ENCODE data around the gene NRXN3. TPM values are rescaled to one million over a fixed set of nuclear protein-coding genes. Genes with fewer than 3 reads are reported as not detected.
A peak's percentile ranks its signal among the peaks of the same experiment; 100 is the strongest.

NRXN3 gene
- total RNA-seq, 1 donor from 2014 or later: 1.6 TPM

DNA sequence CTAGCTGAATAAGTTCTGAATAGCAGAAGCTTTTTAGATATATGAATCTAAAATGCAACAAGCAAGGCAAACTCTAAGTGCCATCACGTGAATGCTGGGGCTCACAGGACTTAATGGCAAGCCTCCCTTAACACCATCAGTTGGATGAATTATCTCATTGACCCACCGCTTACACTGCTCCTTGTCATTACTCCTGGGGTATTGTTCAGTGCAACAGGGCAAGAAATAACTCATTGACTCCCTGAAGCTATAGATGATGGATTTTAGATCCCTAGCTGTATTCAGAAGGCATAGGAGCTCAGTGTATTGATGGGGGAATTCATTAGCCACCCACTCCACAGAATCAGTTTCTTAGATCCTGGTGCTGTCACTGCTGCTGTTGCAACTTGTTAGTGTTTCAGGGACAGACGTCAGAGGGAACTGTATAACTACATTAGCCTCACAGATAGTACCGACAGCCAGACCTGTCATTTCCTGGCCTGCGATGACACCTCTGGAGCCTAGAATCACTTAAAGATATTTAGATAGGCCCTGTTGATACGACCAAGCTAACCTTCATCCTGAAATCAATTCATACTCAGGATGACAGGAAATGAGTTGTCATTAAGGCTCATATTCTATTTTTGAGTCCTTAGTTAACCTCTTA is 1305.8 kb downstream of the NRXN3 start:
- DNase-seq (ENCODE audit: low read depth): no peak
- H3K27me3 ChIP-seq (ENCODE audit: control insufficient read depth, insufficient read depth, low read length): no peaks in the 10 kb centered on the region
- TF ChIP-seq, protein P1, sequence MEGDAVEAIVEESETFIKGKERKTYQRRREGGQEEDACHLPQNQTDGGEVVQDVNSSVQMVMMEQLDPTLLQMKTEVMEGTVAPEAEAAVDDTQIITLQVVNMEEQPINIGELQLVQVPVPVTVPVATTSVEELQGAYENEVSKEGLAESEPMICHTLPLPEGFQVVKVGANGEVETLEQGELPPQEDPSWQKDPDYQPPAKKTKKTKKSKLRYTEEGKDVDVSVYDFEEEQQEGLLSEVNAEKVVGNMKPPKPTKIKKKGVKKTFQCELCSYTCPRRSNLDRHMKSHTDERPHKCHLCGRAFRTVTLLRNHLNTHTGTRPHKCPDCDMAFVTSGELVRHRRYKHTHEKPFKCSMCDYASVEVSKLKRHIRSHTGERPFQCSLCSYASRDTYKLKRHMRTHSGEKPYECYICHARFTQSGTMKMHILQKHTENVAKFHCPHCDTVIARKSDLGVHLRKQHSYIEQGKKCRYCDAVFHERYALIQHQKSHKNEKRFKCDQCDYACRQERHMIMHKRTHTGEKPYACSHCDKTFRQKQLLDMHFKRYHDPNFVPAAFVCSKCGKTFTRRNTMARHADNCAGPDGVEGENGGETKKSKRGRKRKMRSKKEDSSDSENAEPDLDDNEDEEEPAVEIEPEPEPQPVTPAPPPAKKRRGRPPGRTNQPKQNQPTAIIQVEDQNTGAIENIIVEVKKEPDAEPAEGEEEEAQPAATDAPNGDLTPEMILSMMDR (IDR thresholded peaks at IDR 0.05; ENCODE audit: insufficient read depth, low read length, poor library complexity, severe bottlenecking): no peak
- no peak overlapping the region for H3K4me3 ChIP-seq (ENCODE audit: low read depth, low read length)
- no peaks in the 10 kb centered on the region for H3K36me3 ChIP-seq (ENCODE audit: control insufficient read depth, insufficient read depth, low read length)

DNA sequence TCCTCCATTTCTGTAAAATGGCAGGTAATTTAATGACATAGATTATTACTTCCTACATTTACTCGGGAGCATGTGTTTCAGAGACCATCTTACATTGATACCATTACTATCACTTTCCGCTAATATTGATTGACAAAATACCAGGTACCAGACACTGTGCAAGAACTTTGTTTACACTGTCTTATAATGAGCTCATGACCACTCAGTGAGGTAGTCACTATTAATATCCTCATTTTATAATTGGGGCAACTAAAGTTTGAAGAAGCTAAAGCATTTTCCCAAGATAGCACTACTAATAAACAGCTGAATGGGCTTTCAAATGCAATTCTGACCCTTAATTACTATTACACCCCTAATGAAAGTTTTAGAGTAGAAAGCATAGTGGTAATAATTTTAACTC is 1306.4 kb downstream of the NRXN3 start:
- Histone ChIP-seq H3K36me3 (ENCODE audit: control insufficient read depth, insufficient read depth, low read length) (no peaks in the 10 kb centered on the region), H3K4me3 (ENCODE audit: low read depth, low read length) (no peak overlapping the region), H3K27me3 (ENCODE audit: control insufficient read depth, insufficient read depth, low read length) (no peaks in the 10 kb centered on the region)
- DNase-seq (ENCODE audit: low read depth): no peak
- TF ChIP-seq, protein P1 (IDR thresholded peaks at IDR 0.05; ENCODE audit: insufficient read depth, low read length, poor library complexity, severe bottlenecking): no peak

DNA sequence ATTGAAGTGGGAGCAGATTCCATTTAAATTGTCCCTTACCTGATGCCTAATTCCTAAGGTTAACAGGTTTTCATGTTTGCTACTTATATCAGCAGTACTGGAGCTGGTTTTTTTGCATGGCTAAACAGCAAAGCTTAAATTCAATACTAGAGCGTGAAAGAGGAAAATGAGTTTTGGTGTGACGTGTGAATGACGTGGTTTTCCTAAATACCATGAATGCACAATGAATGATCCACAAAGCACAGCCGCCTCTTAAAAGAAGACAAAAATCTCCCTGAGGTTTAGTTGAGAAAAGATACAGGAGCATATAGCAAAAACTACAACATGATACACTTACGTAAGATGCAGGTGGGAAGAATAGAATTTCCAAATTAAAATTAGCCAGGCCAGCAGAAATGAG is 1310.0 kb downstream of the NRXN3 start:
- DNase-seq (ENCODE audit: low read depth): no peak

DNA sequence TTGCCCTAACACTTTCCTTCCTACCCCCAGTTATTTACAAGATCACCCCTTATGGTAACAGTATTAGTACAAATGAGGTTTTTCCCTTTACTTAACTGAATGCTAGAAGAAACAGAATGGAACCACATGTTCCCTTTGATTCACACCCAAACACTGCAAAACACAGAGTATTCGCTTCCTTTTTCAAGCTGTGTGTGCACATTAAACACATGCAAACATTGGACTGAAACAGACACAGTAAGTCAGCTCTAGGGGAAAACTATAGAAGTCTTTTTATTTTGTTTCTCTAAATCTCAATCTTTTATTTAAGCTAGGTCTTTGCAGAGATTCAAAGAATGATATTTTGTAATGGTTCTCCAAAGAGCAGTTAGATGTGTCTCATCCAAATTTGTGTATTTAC is 1312.7 kb downstream of the NRXN3 start:
- H3K27me3 ChIP-seq (ENCODE audit: control insufficient read depth, insufficient read depth, low read length): no peaks in the 10 kb centered on the region
- TF ChIP-seq, protein P1 (IDR thresholded peaks at IDR 0.05; ENCODE audit: insufficient read depth, low read length, poor library complexity, severe bottlenecking): no peak
- DNase-seq (ENCODE audit: low read depth): no peak
- no peak overlapping the region for H3K4me3 ChIP-seq (ENCODE audit: low read depth, low read length)
- no peaks in the 10 kb centered on the region for H3K36me3 ChIP-seq (ENCODE audit: control insufficient read depth, insufficient read depth, low read length)

More for the DNA sequence above, 1310.0 kb downstream of the NRXN3 start:
- Histone ChIP-seq H3K36me3 (ENCODE audit: control insufficient read depth, insufficient read depth, low read length) (no peaks in the 10 kb centered on the region), H3K27me3 (ENCODE audit: control insufficient read depth, insufficient read depth, low read length) (no peaks in the 10 kb centered on the region), H3K4me3 (ENCODE audit: low read depth, low read length) (no peak overlapping the region)
- TF ChIP-seq, protein P1 (IDR thresholded peaks at IDR 0.05; ENCODE audit: insufficient read depth, low read length, poor library complexity, severe bottlenecking): no peak

DNA sequence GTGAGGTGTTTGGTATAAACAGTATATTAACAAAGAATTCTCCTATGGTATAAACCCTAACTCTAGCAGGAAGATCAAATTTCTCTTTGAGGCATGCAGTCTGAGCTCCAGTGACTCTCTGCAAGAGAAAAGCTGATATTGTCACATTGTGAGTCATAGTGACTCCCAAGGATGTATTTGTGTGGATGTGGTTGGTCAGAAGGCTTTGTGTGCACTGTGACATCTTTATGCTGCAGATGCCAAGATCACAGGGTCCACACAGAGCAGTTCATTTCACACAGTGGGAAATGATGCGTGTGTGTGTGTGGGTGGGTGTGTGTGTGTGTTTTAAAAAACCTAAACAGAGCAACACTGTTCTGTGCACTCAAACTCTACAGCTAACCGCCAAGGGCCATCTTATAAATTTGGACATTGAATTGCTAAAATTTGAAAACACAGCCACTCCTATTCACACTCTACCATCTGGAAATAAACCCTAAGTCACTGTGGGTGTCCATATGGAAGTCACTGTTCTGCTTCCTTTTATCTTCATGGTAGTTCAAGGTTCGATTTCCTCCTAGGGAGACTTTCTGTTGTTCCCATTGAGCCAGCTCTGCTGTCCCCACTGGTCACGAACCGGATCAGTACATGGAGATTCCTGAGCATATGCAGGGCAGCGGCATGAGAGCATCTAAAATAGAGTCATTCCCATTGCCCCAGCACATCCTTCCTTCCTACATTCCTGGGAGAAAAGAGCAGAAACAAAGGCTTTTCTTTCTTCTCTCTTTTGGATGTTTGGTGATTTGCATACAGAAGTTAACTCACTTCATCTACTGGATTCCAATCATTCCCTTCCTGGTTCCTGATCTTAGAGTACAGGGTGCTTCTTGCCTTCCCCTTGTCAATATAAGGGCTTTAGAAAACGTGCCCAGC is 1313.6 kb downstream of the NRXN3 start:
- H3K27me3 ChIP-seq (ENCODE audit: control insufficient read depth, insufficient read depth, low read length): no peaks in the 10 kb centered on the region
- no peak overlapping the region for H3K4me3 ChIP-seq (ENCODE audit: low read depth, low read length)
- DNase-seq (ENCODE audit: low read depth): peak; percentile 31
- TF ChIP-seq, protein P1 (IDR thresholded peaks at IDR 0.05; ENCODE audit: insufficient read depth, low read length, poor library complexity, severe bottlenecking): no peak
- H3K36me3 ChIP-seq (ENCODE audit: control insufficient read depth, insufficient read depth, low read length): no peaks in the 10 kb centered on the region
